Calu3 (cell line): ENCODE measurements around the gene ATF7IP. TPM values are rescaled to one million over a fixed set of nuclear protein-coding genes. Genes with fewer than 3 reads are reported as not detected.

Experiments used
- BruUV-seq: library from RNA; stranded (reverse); fragments of 400-500 nt; replicated peaks from 2 replicates; lab custom pipeline; 2021; lab: Mats Ljungman, UMichigan
- CTCF ChIA-PET: fragments of 300-600 bp; sonication (Branson Sonifier 250); formaldehyde crosslinking; loops from one replicate; lab custom pipeline; 2022; ENCODE audit warnings: antibody characterized with exemption; lab: Charles Lee
- DNase-seq: peaks from one replicate; pipeline ENCODE4 v3.0.0; 2022
- H3K27ac Mint-ChIP-seq: one replicate; pipeline ENCODE4 v1.8.0; 2022; ENCODE audit warnings: mixed read lengths; ENCODE audit not compliant: unreplicated experiment
- H3K27me3 Mint-ChIP-seq: one replicate; pipeline ENCODE4 v1.8.0; 2022; ENCODE audit warnings: mixed read lengths; ENCODE audit not compliant: unreplicated experiment
- H3K36me3 Mint-ChIP-seq: one replicate; pipeline ENCODE4 v1.8.0; 2022; ENCODE audit warnings: mild to moderate bottlenecking, moderate library complexity, mixed read lengths; ENCODE audit not compliant: insufficient read depth, unreplicated experiment
- H3K4me1 Mint-ChIP-seq: one replicate; pipeline ENCODE4 v1.8.0; 2022; ENCODE audit warnings: mild to moderate bottlenecking, low read depth, mixed read lengths; ENCODE audit not compliant: unreplicated experiment
- H3K4me3 Mint-ChIP-seq: one replicate; pipeline ENCODE4 v1.8.0; 2022; ENCODE audit warnings: mild to moderate bottlenecking, low read depth, moderate library complexity, mixed read lengths; ENCODE audit not compliant: unreplicated experiment
- H3K9me3 Mint-ChIP-seq: one replicate; pipeline ENCODE4 v1.8.0; 2022; ENCODE audit warnings: low read depth, mixed read lengths; ENCODE audit not compliant: unreplicated experiment
- CTCF ChIP-seq: fragments of 200-600 bp; IDR thresholded peaks from one replicate; pipeline ENCODE4 v1.8.0; 2022; ENCODE audit warnings: antibody characterized with exemption; ENCODE audit not compliant: unreplicated experiment
- intact Hi-C: fragments of 100-400 bp; cut with micrococcal nuclease; formaldehyde crosslinking; loops from one replicate; pipeline ENCODE4 v1.10.0; 2022; ENCODE audit not compliant: unreplicated experiment
- total RNA-seq: library from RNA; stranded (reverse); gene quantifications from 2 replicates; pipeline ENCODE4 v1.2.3, GENCODE V29; 2022

The ATF7IP gene
- total RNA-seq, 1 experiment from 2014 or later = 72.7 TPM

GRCh38 chr12:14525964-14526363, 160.5 kb downstream of the ATF7IP start:
- Mint-ChIP-seq H3K4me3 (no peak overlapping the region), H3K4me1 (no peaks in the 10 kb centered on the region), H3K9me3 (peaks cover 14% of the 10 kb centered on the region), H3K36me3 (peaks cover 17% of the 10 kb centered on the region), H3K27ac (no peak overlapping the region), H3K27me3 (no peaks in the 10 kb centered on the region)
- no peak for TF ChIP-seq CTCF
- BruUV-seq = no TSS peak
- CTCF ChIA-PET = no interaction called here
- intact Hi-C loops = no loop called here
- DNase-seq = no peak

DNA sequence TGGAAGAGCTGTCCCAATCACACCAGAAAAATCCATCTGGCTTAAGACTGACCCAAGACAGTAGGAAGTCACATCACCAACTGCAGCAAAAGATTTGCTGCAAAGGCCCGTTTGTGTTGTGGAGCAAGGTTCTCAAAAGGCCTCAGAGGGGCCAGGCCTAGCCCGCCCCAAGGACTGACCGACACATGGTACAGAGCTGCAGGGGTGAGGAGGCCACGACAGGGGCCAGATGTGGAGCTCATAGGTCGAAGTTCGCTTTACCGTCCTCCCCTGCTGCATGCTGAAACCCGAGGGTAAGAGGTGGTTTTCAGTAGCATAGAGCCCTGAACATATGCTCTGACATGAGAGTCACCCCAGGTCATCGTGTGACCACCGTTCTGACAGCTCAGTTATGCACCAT, 166.7 kb downstream of the ATF7IP start:
- Mint-ChIP-seq H3K9me3 (no peaks in the 10 kb centered on the region), H3K4me3 (no peak overlapping the region), H3K36me3 (peaks cover 13% of the 10 kb centered on the region), H3K27me3 (no peaks in the 10 kb centered on the region), H3K27ac (no peak overlapping the region), H3K4me1 (no peaks in the 10 kb centered on the region)
- no peak for DNase-seq
- intact Hi-C loops = no loop called here
- CTCF ChIA-PET = interaction anchor here (1.2 kb wide), 1 partner anchor 42 kb away, joined by 3 read pairs; no protein-coding TSS in a partner anchor
- no TSS peak for BruUV-seq
- TF ChIP-seq CTCF = no peak

GRCh38 chr12:14537088-14537487, 171.6 kb downstream of the ATF7IP start:
- TF ChIP-seq CTCF = no peak
- no peak overlapping the region for H3K4me3 Mint-ChIP-seq
- BruUV-seq = no TSS peak
- intact Hi-C loops = no loop called here
- CTCF ChIA-PET = interaction anchor here (0.6 to 0.7 kb wide), 4 partner anchors 10 to 855 kb away, joined by 3 to 4 read pairs (median 3); no protein-coding TSS in a partner anchor
- no peak overlapping the region for H3K27ac Mint-ChIP-seq
- no peak for DNase-seq
- no peaks in the 10 kb centered on the region for H3K4me1 Mint-ChIP-seq
- no peaks in the 10 kb centered on the region for H3K9me3 Mint-ChIP-seq
- peaks cover 9% of the 10 kb centered on the region for H3K36me3 Mint-ChIP-seq
- H3K27me3 Mint-ChIP-seq = no peaks in the 10 kb centered on the region

DNA sequence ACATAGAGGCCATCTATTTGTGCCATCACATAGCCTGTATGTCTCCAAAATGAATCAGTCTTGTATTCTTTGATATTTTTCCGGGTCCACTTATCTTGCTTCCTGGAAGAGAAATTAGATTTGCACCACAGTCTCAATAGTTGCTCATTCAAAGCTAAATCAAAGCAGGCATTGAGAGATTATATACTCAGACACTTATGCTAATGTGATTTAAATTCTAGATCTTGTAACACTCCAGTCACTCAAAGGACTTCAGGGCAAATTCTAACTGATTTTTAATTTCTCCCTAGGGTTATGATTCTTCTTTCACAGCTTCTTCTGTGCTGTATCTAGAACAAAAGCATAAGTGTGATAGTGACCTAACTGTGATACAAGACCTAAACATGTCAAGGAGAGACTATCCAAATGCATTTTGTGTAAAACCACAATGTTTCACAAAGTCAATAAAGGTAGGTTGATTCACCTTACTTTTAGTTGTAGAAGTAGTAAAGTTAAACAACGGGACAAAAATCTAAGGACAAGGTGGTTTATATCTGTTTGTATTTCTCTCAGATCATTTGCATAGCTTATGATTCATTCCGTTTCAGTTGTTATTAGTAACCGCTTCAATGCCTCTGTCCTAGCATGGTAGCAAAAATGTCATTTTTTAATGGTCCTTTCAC, 175.4 kb downstream of the ATF7IP start:
- CTCF ChIA-PET = interaction anchor here (0.6 kb wide), 1 partner anchor 139 kb away, joined by 3 read pairs; no protein-coding TSS in a partner anchor
- Mint-ChIP-seq H3K27me3 (no peaks in the 10 kb centered on the region), H3K4me1 (no peaks in the 10 kb centered on the region), H3K27ac (no peak overlapping the region), H3K9me3 (no peaks in the 10 kb centered on the region), H3K4me3 (no peak overlapping the region), H3K36me3 (no peaks in the 10 kb centered on the region)
- no peak for TF ChIP-seq CTCF
- no peak for DNase-seq
- intact Hi-C loops = no loop called here
- no TSS peak for BruUV-seq
